Right lobe of liver (tissue), 6 donors: ENCODE results near the gene PACRG. TPM values are rescaled to one million over a fixed set of nuclear protein-coding genes. Genes with fewer than 3 reads are reported as not detected.

Experiments
- ATAC-seq, 4 donors: fragments of 200-7000 bp; cut with Tn5 transposase; one replicate each; pipeline ENCODE4 v1.9.1; 2020; ENCODE audit warnings: mild to moderate bottlenecking in 4 of 4, moderate library complexity in 4 of 4
- DNase-seq, 3 donors: peaks; one replicate each; pipeline ENCODE4 v3.0.0-alpha.2; 2020
- H3K27ac ChIP-seq, 3 donors: fragments of 200-600 bp; one replicate each; pipeline ENCODE4 v1.8.0; 2022
- H3K27me3 ChIP-seq, 2 donors: fragments of 200-600 bp; one replicate each; pipeline ENCODE4 v1.8.0; 2022
- H3K36me3 ChIP-seq, 4 donors: fragments of 200-600 bp; sonication (generic) in 1 of 4; one replicate each; pipeline versions ENCODE4 v1.5.1 to v1.8.0; 2017 to 2022; ENCODE audit warnings: control low read depth in 1 of 4
- H3K4me1 ChIP-seq, 4 donors: fragments of 200-600 bp; sonication (generic) in 1 of 4; one replicate each; pipeline versions ENCODE4 v1.5.1 to v1.8.0; 2017 to 2022; ENCODE audit warnings: control low read depth in 1 of 4
- H3K4me3 ChIP-seq, 3 donors: fragments of 200-600 bp; one replicate each; pipeline ENCODE4 v1.8.0; 2022
- H3K9me3 ChIP-seq, 4 donors: fragments of 200-600 bp; sonication (generic) in 1 of 4; one replicate each; pipeline versions ENCODE4 v1.5.1 to v1.8.0; 2017 to 2022; ENCODE audit warnings: control low read depth in 1 of 4
- CTCF ChIP-seq, 4 donors: fragments of 200-600 bp in 3 of 4; fragments of 450-650 bp in 1 of 4; IDR thresholded peaks; one replicate each; pipeline versions ENCODE4 v1.5.1 to v1.8.0; 2016 to 2022; ENCODE audit warnings: antibody characterized with exemption in 4 of 4, mild to moderate bottlenecking in 2 of 4
- POLR2A ChIP-seq: fragments of 450-650 bp; IDR thresholded peaks from one replicate; pipeline ENCODE4 v1.6.1; 2017; ENCODE audit warnings: antibody characterized with exemption, mild to moderate bottlenecking
- WGBS: methylation state at CpG from one replicate; pipeline ENCODE4 v1.1.6; 2018; ENCODE audit warnings: low coverage, low lambda C conversion rate; ENCODE audit not compliant: insufficient coverage; ENCODE audit errors: missing lambda C conversion rate; 5-methylcytosine and 5-hydroxymethylcytosine counted together
- intact Hi-C, 2 donors: fragments of 100-400 bp; cut with DNase I; formaldehyde crosslinking; loops; one replicate each; pipeline versions ENCODE4 v1.11.2 to v1.14.1; 2022
- total RNA-seq, 6 experiments: library from RNA; depleted of rRNA in 2 of 6; stranded (reverse); fragments of >200 nt in 2 of 6; fragmentation: NEBNext Ultra II Directional in 3 of 6; extraction: Animal tissue kit (Norgen Biotek cat#: 25700) in 3 of 6; gene quantifications; one replicate each; pipeline versions ENCODE4 v1.1.0 to v1.2.4, GENCODE V29; 2016 to 2023
- donor health status: DM: no; HTN: yes; CAD: no.
- donor health status: DM: no; HTN: no; CAD: no.
- donor health status: DM: no; HTN: no; CAD: no.
- donor health status: DM: no; HTN: yes; CAD: no.
- donor health status: DM: no; HTN: yes; CAD: no.

Gene PACRG
- total RNA-seq, 6 experiments from 2014 or later, result 0.25 to 5.3 (median 2.7) TPM

GRCh38 chr6:162700966-162701365 lies 26.8 kb upstream of the PACRG start:
- 71% methylated on average over 3 of the region's 3 CpGs for WGBS

DNA sequence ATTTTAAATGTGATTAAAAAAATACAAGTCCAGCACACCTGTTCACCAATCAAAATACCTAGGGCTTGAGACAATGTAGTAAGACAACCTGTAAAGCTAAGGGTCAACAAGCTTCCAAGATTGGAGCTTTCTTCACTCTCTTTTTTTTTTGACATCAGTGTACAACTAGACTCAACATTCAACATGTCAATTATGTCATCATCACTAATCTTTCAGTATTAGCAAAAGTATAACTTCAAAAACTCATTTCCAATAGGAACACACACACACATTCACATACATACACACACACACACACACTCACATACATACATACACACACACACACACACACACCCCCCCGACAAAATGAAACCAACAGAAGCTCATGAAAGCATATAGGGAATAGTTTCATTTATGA lies 26.2 kb upstream of the PACRG start:
- Histone ChIP-seq H3K36me3 (no peaks in the 10 kb centered on the region), H3K27me3 (no peaks in the 10 kb centered on the region), H3K4me1 (no peaks in the 10 kb centered on the region), H3K4me3 (no peak overlapping the region), H3K9me3 (no peaks in the 10 kb centered on the region), H3K27ac (no peak overlapping the region)
- ATAC-seq, result no peak
- no peak for DNase-seq
- WGBS, result 80% methylated on average over 1 of the region's 1 CpG
- intact Hi-C loops, result no loop called here
- TF ChIP-seq CTCF (IDR thresholded peaks at IDR 0.05) (no peak), POLR2A (no peak)

More at GRCh38 chr6:162700966-162701365, 26.8 kb upstream of the PACRG start:
- TF ChIP-seq POLR2A (no peak), CTCF (IDR thresholded peaks at IDR 0.05) (no peak)
- Histone ChIP-seq H3K4me1 (no peaks in the 10 kb centered on the region), H3K4me3 (no peak overlapping the region), H3K36me3 (no peaks in the 10 kb centered on the region), H3K27me3 (no peaks in the 10 kb centered on the region), H3K9me3 (no peaks in the 10 kb centered on the region), H3K27ac (no peak overlapping the region)
- intact Hi-C loops, result no loop called here
- DNase-seq (no peak), ATAC-seq (no peak)

DNA sequence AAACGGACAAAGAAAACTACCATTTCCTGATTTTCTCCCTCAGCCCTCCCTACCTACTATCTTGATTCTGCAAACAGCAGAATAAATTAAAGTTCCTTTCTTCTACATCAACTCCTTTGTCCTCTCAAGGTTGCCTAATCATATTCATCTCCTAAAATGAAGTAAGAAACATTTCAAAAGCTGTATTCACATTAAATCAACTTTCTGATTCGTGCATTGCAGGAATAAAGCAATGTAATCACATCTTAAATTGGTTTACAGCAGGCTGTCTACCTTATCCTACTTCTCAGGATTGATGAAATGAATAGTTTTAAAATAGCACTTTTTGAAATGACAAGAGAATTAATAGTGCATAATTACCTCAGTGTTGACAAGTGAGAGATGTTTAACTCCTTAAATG lies 25.3 kb upstream of the PACRG start:
- no peak for DNase-seq
- H3K27ac ChIP-seq, result no peak overlapping the region
- H3K27me3 ChIP-seq, result no peaks in the 10 kb centered on the region
- ATAC-seq, result no peak
- H3K4me1 ChIP-seq, result no peaks in the 10 kb centered on the region
- TF ChIP-seq CTCF (IDR thresholded peaks at IDR 0.05), result no peak
- no peak for TF ChIP-seq POLR2A
- 85% methylated on average over 2 of the region's 2 CpGs for WGBS
- intact Hi-C loops, result no loop called here
- no peaks in the 10 kb centered on the region for H3K9me3 ChIP-seq
- no peak overlapping the region for H3K4me3 ChIP-seq
- H3K36me3 ChIP-seq, result no peaks in the 10 kb centered on the region

DNA sequence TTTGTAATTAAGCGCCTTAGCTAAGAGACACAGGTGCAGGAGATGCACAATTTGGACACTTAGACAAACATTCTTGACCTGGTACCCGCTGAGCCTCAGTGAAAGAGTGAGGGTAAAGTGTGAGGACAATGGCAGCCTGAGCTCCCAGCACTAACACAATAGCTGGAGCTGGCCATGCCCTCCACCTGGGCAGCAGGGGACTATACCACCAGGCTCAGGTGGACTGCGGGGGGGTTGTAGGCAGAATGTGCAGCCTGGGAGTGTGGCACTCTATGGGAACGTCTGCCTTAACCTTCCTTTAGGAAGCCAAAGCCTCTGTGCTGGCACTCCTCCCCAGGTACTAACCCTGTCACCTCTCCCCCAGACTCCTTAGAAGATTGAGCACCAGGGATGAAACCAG lies 23.8 kb upstream of the PACRG start:
- no peak for TF ChIP-seq POLR2A
- TF ChIP-seq CTCF (IDR thresholded peaks at IDR 0.05), result no peak
- H3K4me3 ChIP-seq, result no peak overlapping the region
- H3K4me1 ChIP-seq, result no peaks in the 10 kb centered on the region
- H3K27ac ChIP-seq, result no peak overlapping the region
- ATAC-seq (no peak), DNase-seq (no peak)
- intact Hi-C loops, result no loop called here
- H3K27me3 ChIP-seq, result no peaks in the 10 kb centered on the region
- WGBS, result no CpG with 5 or more reads among the region's 4 CpGs
- no peaks in the 10 kb centered on the region for H3K9me3 ChIP-seq
- H3K36me3 ChIP-seq, result no peaks in the 10 kb centered on the region

GRCh38 chr6:162705736-162706135 lies 22.0 kb upstream of the PACRG start:
- intact Hi-C loops, result no loop called here

More at GRCh38 chr6:162705736-162706135, 22.0 kb upstream of the PACRG start:
- TF ChIP-seq CTCF (IDR thresholded peaks at IDR 0.05) (no peak), POLR2A (no peak)
- ATAC-seq, result peak in 1 of 4 donors; percentile 28
- no peaks in the 10 kb centered on the region for H3K9me3 ChIP-seq
- H3K4me1 ChIP-seq, result no peaks in the 10 kb centered on the region
- no peak for DNase-seq
- no peak overlapping the region for H3K27ac ChIP-seq
- WGBS, result 68% methylated on average over 4 of the region's 4 CpGs
- H3K27me3 ChIP-seq, result no peaks in the 10 kb centered on the region
- H3K4me3 ChIP-seq, result no peak overlapping the region
- no peaks in the 10 kb centered on the region for H3K36me3 ChIP-seq
